ENCODE data around the gene NAPG.
"Not testable (repeated sequence)": the region's sequence is repeated elsewhere in the genome, so short reads cannot be mapped to it uniquely, and the experiment has no call there.

NAPG gene

GRCh38 chr18:10566390-10566789 lies 40.6 kb downstream of the NAPG start:
- Histone ChIP-seq H3K4me3 (replicated peaks; ENCODE audit: low read depth, low read length) (no peak overlapping the region), H3K36me3 (ENCODE audit: control insufficient read depth, insufficient read depth, low read length) (no peaks in the 10 kb centered on the region), H3K27me3 (replicated peaks; ENCODE audit: control insufficient read depth, insufficient read depth, low read length) (no peaks in the 10 kb centered on the region)
- TF ChIP-seq CTCF (IDR thresholded peaks at IDR 0.05; ENCODE audit: insufficient read depth, low read length, poor library complexity, severe bottlenecking) = no peak
- DNase-seq (ENCODE audit: extremely low read depth, insufficient read length) = no peak

GRCh38 chr18:10569941-10570340 lies 44.1 kb downstream of the NAPG start:
- not testable (repeated sequence) for DNase-seq (ENCODE audit: extremely low read depth, insufficient read length); H3K36me3 ChIP-seq (ENCODE audit: control insufficient read depth, insufficient read depth, low read length); H3K4me3 ChIP-seq (replicated peaks; ENCODE audit: low read depth, low read length); H3K27me3 ChIP-seq (replicated peaks; ENCODE audit: control insufficient read depth, insufficient read depth, low read length)

- no peak for TF ChIP-seq CTCF (IDR thresholded peaks at IDR 0.05; ENCODE audit: insufficient read depth, low read length, poor library complexity, severe bottlenecking)
- H3K27me3 ChIP-seq (replicated peaks; ENCODE audit: control insufficient read depth, insufficient read depth, low read length) = no peaks in the 10 kb centered on the region
- DNase-seq (ENCODE audit: extremely low read depth, insufficient read length) = no peak
- H3K4me3 ChIP-seq (replicated peaks; ENCODE audit: low read depth, low read length) = no peak overlapping the region
- H3K36me3 ChIP-seq (ENCODE audit: control insufficient read depth, insufficient read depth, low read length) = no peaks in the 10 kb centered on the region
These were observed 44.8 kb downstream of the NAPG start for GRCh38 chr18:10570622-10571021.

- no peak for DNase-seq (ENCODE audit: extremely low read depth, insufficient read length)
- no peak overlapping the region for H3K4me3 ChIP-seq (replicated peaks; ENCODE audit: low read depth, low read length)
- no peaks in the 10 kb centered on the region for H3K36me3 ChIP-seq (ENCODE audit: control insufficient read depth, insufficient read depth, low read length)
- no peak for TF ChIP-seq CTCF (IDR thresholded peaks at IDR 0.05; ENCODE audit: insufficient read depth, low read length, poor library complexity, severe bottlenecking)
- no peaks in the 10 kb centered on the region for H3K27me3 ChIP-seq (replicated peaks; ENCODE audit: control insufficient read depth, insufficient read depth, low read length)
These were observed 45.7 kb downstream of the NAPG start for GRCh38 chr18:10571537-10571936.

GRCh38 chr18:10573261-10573660 lies 47.4 kb downstream of the NAPG start:
- H3K27me3 ChIP-seq (replicated peaks; ENCODE audit: control insufficient read depth, insufficient read depth, low read length); H3K4me3 ChIP-seq (replicated peaks; ENCODE audit: low read depth, low read length); H3K36me3 ChIP-seq (ENCODE audit: control insufficient read depth, insufficient read depth, low read length); DNase-seq (ENCODE audit: extremely low read depth, insufficient read length): not testable (repeated sequence)

GRCh38 chr18:10574412-10574811 lies 48.6 kb downstream of the NAPG start:
- not testable (repeated sequence) for DNase-seq (ENCODE audit: extremely low read depth, insufficient read length)

GRCh38 chr18:10577842-10578572 lies 52.2 kb downstream of the NAPG start:
- DNase-seq (ENCODE audit: extremely low read depth, insufficient read length); H3K27me3 ChIP-seq (replicated peaks; ENCODE audit: control insufficient read depth, insufficient read depth, low read length); H3K4me3 ChIP-seq (replicated peaks; ENCODE audit: low read depth, low read length); H3K36me3 ChIP-seq (ENCODE audit: control insufficient read depth, insufficient read depth, low read length): not testable (repeated sequence)

More at GRCh38 chr18:10574412-10574811, 48.6 kb downstream of the NAPG start:
- H3K4me3 ChIP-seq (replicated peaks; ENCODE audit: low read depth, low read length); H3K36me3 ChIP-seq (ENCODE audit: control insufficient read depth, insufficient read depth, low read length); H3K27me3 ChIP-seq (replicated peaks; ENCODE audit: control insufficient read depth, insufficient read depth, low read length): not testable (repeated sequence)

- H3K27me3 ChIP-seq (replicated peaks; ENCODE audit: control insufficient read depth, insufficient read depth, low read length); DNase-seq (ENCODE audit: extremely low read depth, insufficient read length); H3K4me3 ChIP-seq (replicated peaks; ENCODE audit: low read depth, low read length); H3K36me3 ChIP-seq (ENCODE audit: control insufficient read depth, insufficient read depth, low read length): not testable (repeated sequence)
These were observed 52.7 kb downstream of the NAPG start for GRCh38 chr18:10578573-10578899.

Measured in GM06990 (cell line).